NCI-H2227 treated with DMSO at 0.1 percent for 48 hours (cell line): Measurements from ENCODE around the gene ITGAL.

ENCODE experiments used
- DNase-seq: peaks from one replicate; lab custom pipeline; 2025; lab: John Stamatoyannopoulos, UW

ITGAL gene

GRCh38 chr16:30541502-30542329, 69.2 kb downstream of the ITGAL start:
- no peak for DNase-seq

- DNase-seq: no peak
Measured at GRCh38 chr16:30543067-30543466, 70.5 kb downstream of the ITGAL start.

- DNase-seq: no peak
Measured at GRCh38 chr16:30546115-30546514, 73.6 kb downstream of the ITGAL start.

- no peak for DNase-seq
Measured at GRCh38 chr16:30548416-30549253, 76.1 kb downstream of the ITGAL start.

GRCh38 chr16:30551781-30552180, 79.2 kb downstream of the ITGAL start:
- DNase-seq: no peak

- DNase-seq: no peak
Measured at GRCh38 chr16:30552956-30553355, 80.4 kb downstream of the ITGAL start.

GRCh38 chr16:30553393-30553899, 80.9 kb downstream of the ITGAL start:
- no peak for DNase-seq

- DNase-seq: no peak
Measured at GRCh38 chr16:30554557-30555314, 82.2 kb downstream of the ITGAL start.

- no peak for DNase-seq
Measured at GRCh38 chr16:30555315-30556124, 83.0 kb downstream of the ITGAL start.

GRCh38 chr16:30556125-30556473, 83.6 kb downstream of the ITGAL start:
- no peak for DNase-seq

- no peak for DNase-seq
Measured at GRCh38 chr16:30557707-30557956, 85.1 kb downstream of the ITGAL start.

GRCh38 chr16:30557957-30558788, 85.6 kb downstream of the ITGAL start, which contains the start of gene ZNF764:
TSS of gene ZNF764 (minus strand) at chr16:30558374. CDS start at chr16:30558182, 192 bp downstream.
- DNase-seq: peak; percentile 97

GRCh38 chr16:30558789-30559377, 86.3 kb downstream of the ITGAL start:
- DNase-seq: no peak

GRCh38 chr16:30559690-30560089, 87.1 kb downstream of the ITGAL start:
- no peak for DNase-seq

- DNase-seq: no peak
Measured at GRCh38 chr16:30561089-30561816, 88.7 kb downstream of the ITGAL start.

- DNase-seq: no peak
Measured at GRCh38 chr16:30562021-30562420, 89.5 kb downstream of the ITGAL start.

- DNase-seq: no peak
Measured at GRCh38 chr16:30565526-30565925, 93.0 kb downstream of the ITGAL start.

GRCh38 chr16:30565984-30566383, 93.4 kb downstream of the ITGAL start:
- no peak for DNase-seq

- no peak for DNase-seq
Measured at GRCh38 chr16:30566531-30566930, 94.0 kb downstream of the ITGAL start.
